Osteocyte (in vitro differentiated cells): ENCODE data around the gene SIRT4. TPM values are rescaled to one million over a fixed set of nuclear protein-coding genes. Genes with fewer than 3 reads are reported as not detected.
"Not testable (repeated sequence)": the region's sequence is repeated elsewhere in the genome, so short reads cannot be mapped to it uniquely, and the experiment has no call there.

ENCODE experiments used
- DNase-seq: peaks from one replicate; pipeline ENCODE4 v3.0.0; 2021; ENCODE audit warnings: mixed read lengths; ENCODE audit not compliant: unreplicated experiment; ENCODE audit errors: extremely low spot score
- H3K27ac Mint-ChIP-seq: one replicate; pipeline ENCODE4 v1.8.0; 2021; ENCODE audit warnings: mild to moderate bottlenecking, mixed read lengths; ENCODE audit not compliant: unreplicated experiment
- H3K27me3 Mint-ChIP-seq: one replicate; pipeline ENCODE4 v1.8.0; 2021; ENCODE audit warnings: mixed read lengths; ENCODE audit not compliant: unreplicated experiment
- H3K36me3 Mint-ChIP-seq: one replicate; pipeline ENCODE4 v1.8.0; 2021; ENCODE audit warnings: mixed read lengths; ENCODE audit not compliant: unreplicated experiment
- H3K4me1 Mint-ChIP-seq: one replicate; pipeline ENCODE4 v1.8.0; 2021; ENCODE audit warnings: mixed read lengths; ENCODE audit not compliant: unreplicated experiment
- H3K4me3 Mint-ChIP-seq: one replicate; pipeline ENCODE4 v1.8.0; 2021; ENCODE audit warnings: mild to moderate bottlenecking, moderate library complexity, mixed read lengths; ENCODE audit not compliant: unreplicated experiment
- H3K9me3 Mint-ChIP-seq: one replicate; pipeline ENCODE4 v1.8.0; 2021; ENCODE audit warnings: mixed read lengths; ENCODE audit not compliant: unreplicated experiment
- total RNA-seq: library from RNA; stranded (reverse); gene quantifications from 2 replicates; pipeline ENCODE4 v1.2.1, GENCODE V29; 2021
- TF ChIP-seq, protein P1 (sequence below): fragments of 200-600 bp; sonication (generic); IDR thresholded peaks from 2 replicates; pipeline ENCODE4 v1.5.0; 2021; ENCODE audit warnings: antibody characterized with exemption, mild to moderate bottlenecking, moderate library complexity

SIRT4 gene
- total RNA-seq, 1 donor from 2014 or later: 0.97 TPM

DNA sequence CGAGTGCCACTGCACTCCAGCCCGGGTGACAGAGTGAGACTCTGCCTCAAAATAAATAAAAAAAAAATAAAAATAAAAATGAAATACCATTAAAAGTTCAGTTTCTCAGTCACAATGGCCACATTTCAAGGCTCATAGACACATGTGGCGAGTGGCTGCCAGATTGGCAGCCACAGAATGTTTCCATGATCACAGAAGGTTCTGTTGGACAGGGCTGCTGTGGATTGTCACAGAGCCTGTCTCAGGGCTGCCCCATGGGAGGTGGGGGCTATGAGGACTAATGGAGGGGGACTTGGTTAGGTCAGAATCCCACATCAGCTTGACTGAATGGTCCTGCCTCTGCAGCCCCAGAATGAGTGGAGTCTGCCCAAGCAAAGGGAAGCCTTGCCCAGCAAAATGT, 29.3 kb downstream of the SIRT4 start:
- no peak overlapping the region for H3K4me3 Mint-ChIP-seq
- DNase-seq: no peak
- no peak overlapping the region for H3K27ac Mint-ChIP-seq
- no peaks in the 10 kb centered on the region for H3K36me3 Mint-ChIP-seq
- TF ChIP-seq, protein P1, sequence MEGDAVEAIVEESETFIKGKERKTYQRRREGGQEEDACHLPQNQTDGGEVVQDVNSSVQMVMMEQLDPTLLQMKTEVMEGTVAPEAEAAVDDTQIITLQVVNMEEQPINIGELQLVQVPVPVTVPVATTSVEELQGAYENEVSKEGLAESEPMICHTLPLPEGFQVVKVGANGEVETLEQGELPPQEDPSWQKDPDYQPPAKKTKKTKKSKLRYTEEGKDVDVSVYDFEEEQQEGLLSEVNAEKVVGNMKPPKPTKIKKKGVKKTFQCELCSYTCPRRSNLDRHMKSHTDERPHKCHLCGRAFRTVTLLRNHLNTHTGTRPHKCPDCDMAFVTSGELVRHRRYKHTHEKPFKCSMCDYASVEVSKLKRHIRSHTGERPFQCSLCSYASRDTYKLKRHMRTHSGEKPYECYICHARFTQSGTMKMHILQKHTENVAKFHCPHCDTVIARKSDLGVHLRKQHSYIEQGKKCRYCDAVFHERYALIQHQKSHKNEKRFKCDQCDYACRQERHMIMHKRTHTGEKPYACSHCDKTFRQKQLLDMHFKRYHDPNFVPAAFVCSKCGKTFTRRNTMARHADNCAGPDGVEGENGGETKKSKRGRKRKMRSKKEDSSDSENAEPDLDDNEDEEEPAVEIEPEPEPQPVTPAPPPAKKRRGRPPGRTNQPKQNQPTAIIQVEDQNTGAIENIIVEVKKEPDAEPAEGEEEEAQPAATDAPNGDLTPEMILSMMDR: no peak
- no peaks in the 10 kb centered on the region for H3K4me1 Mint-ChIP-seq
- peaks cover 11% of the 10 kb centered on the region for H3K27me3 Mint-ChIP-seq
- H3K9me3 Mint-ChIP-seq: no peaks in the 10 kb centered on the region

- Mint-ChIP-seq H3K27ac (no peak overlapping the region), H3K36me3 (no peaks in the 10 kb centered on the region), H3K4me1 (no peaks in the 10 kb centered on the region), H3K27me3 (peaks cover 11% of the 10 kb centered on the region), H3K4me3 (no peak overlapping the region), H3K9me3 (no peaks in the 10 kb centered on the region)
- no peak for DNase-seq
- TF ChIP-seq, protein P1: no peak
Measured at GRCh38 chr12:120332041-120332440, 29.9 kb downstream of the SIRT4 start.

- no peak overlapping the region for H3K27ac Mint-ChIP-seq
- TF ChIP-seq, protein P1: no peak
- H3K4me3 Mint-ChIP-seq: no peak overlapping the region
- H3K27me3 Mint-ChIP-seq: peaks cover 14% of the 10 kb centered on the region
- H3K36me3 Mint-ChIP-seq: no peaks in the 10 kb centered on the region
- no peaks in the 10 kb centered on the region for H3K4me1 Mint-ChIP-seq
- no peak for DNase-seq
- no peaks in the 10 kb centered on the region for H3K9me3 Mint-ChIP-seq
Measured at GRCh38 chr12:120332523-120332922, 30.4 kb downstream of the SIRT4 start.

GRCh38 chr12:120335447-120335846, 33.3 kb downstream of the SIRT4 start:
- not testable (repeated sequence) for DNase-seq, H3K9me3 Mint-ChIP-seq, H3K4me3 Mint-ChIP-seq, H3K27ac Mint-ChIP-seq, H3K4me1 Mint-ChIP-seq, H3K36me3 Mint-ChIP-seq
- peaks cover 25% of the 10 kb centered on the region for H3K27me3 Mint-ChIP-seq
- TF ChIP-seq, protein P1: peak; percentile 75

DNA sequence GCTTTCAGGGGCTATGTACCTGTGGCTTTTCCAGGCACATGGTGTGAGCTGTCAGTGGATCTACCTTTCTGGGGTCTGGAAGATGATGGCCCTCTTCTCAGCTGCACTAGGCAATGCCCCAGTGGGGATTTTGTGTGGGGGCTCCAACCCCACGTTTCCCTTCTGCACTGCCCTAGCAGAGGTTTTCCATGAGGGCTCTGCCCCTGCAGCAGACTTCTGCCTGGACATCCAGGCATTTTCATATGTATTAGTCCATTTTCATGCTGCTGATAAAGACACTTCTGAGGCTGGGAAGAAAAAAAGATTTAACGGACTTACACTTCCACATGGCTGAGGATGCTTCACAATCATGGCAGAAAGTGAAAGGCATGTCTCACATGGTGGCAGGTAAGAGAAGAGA, 34.3 kb downstream of the SIRT4 start:
- peaks cover 24% of the 10 kb centered on the region for H3K27me3 Mint-ChIP-seq
- not testable (repeated sequence) for DNase-seq, H3K4me3 Mint-ChIP-seq, H3K4me1 Mint-ChIP-seq, H3K36me3 Mint-ChIP-seq, H3K27ac Mint-ChIP-seq, H3K9me3 Mint-ChIP-seq

DNA sequence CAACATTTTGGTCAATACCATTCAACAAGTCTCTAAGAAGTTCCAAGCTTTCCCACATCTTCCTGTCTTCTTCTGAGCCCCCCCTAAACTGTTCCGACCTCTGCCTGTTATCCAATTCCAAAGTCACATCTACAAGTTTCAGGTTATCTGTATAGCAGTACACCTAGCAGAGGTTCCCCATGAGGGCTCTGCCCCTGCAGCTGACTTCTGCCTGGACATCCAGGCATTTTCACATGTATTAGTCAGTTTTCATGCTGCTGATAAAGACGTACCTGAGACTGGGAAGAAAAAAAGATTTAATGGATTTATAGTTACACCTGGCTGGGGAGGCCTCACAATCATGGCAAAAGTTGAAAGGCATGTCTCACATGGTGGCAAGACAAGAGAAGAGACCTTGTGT, 35.6 kb downstream of the SIRT4 start:
- H3K27me3 Mint-ChIP-seq: peaks cover 14% of the 10 kb centered on the region
- no peak overlapping the region for H3K27ac Mint-ChIP-seq
- DNase-seq: no peak
- H3K9me3 Mint-ChIP-seq: peaks cover 5% of the 10 kb centered on the region
- H3K4me3 Mint-ChIP-seq: no peak overlapping the region
- H3K36me3 Mint-ChIP-seq: peaks cover 2% of the 10 kb centered on the region
- TF ChIP-seq, protein P1: no peak
- no peaks in the 10 kb centered on the region for H3K4me1 Mint-ChIP-seq
